ENCODE measurements around the gene ARRDC2.
"Not testable (repeated sequence)": the region's sequence is repeated elsewhere in the genome, so short reads cannot be mapped to it uniquely, and the experiment has no call there.

Gene ARRDC2

GRCh38 chr19:18007917-18008673 lies at the start of gene ARRDC2:
TSS of gene ARRDC2 (plus strand) at chr19:18008170. CDS start at chr19:18008311, 141 bp downstream.
- no peak for DNase-seq

- DNase-seq, result no peak
Observed at GRCh38 chr19:17963936-17964691, 43.9 kb upstream of the ARRDC2 start.

- DNase-seq, result no peak
Observed at GRCh38 chr19:17965370-17966128, 42.4 kb upstream of the ARRDC2 start.

GRCh38 chr19:17966129-17966483 lies 41.9 kb upstream of the ARRDC2 start:
- DNase-seq, result no peak

GRCh38 chr19:17966550-17967256 lies 41.3 kb upstream of the ARRDC2 start, which contains the start of gene KCNN1:
TSS of gene KCNN1 (plus strand) at chr19:17967107. CDS start at chr19:17973889, 6,782 bp downstream.
- DNase-seq, result no peak

GRCh38 chr19:17967257-17968051 lies 40.5 kb upstream of the ARRDC2 start:
- no peak for DNase-seq

GRCh38 chr19:17968362-17968761 lies 39.6 kb upstream of the ARRDC2 start:
- no peak for DNase-seq

GRCh38 chr19:17969096-17969792 lies 38.7 kb upstream of the ARRDC2 start:
- DNase-seq, result no peak

- DNase-seq, result no peak
Observed at GRCh38 chr19:17972230-17972629, 35.7 kb upstream of the ARRDC2 start.

- no peak for DNase-seq
Observed at GRCh38 chr19:17973759-17974158, 34.2 kb upstream of the ARRDC2 start.

- no peak for DNase-seq
Observed at GRCh38 chr19:17974551-17974950, 33.4 kb upstream of the ARRDC2 start.

- DNase-seq, result no peak
Observed at GRCh38 chr19:17975032-17975431, 32.9 kb upstream of the ARRDC2 start.

- DNase-seq, result no peak
Observed at GRCh38 chr19:17977021-17977420, 30.9 kb upstream of the ARRDC2 start.

- DNase-seq, result no peak
Observed at GRCh38 chr19:17977488-17977887, 30.5 kb upstream of the ARRDC2 start.

GRCh38 chr19:17981611-17982010 lies 26.4 kb upstream of the ARRDC2 start:
- no peak for DNase-seq

- DNase-seq, result no peak
Observed at GRCh38 chr19:17982430-17982829, 25.5 kb upstream of the ARRDC2 start.

- no peak for DNase-seq
Observed at GRCh38 chr19:17985037-17985818, 22.7 kb upstream of the ARRDC2 start.

- DNase-seq, result not testable (repeated sequence)
Observed at GRCh38 chr19:17986569-17986968, 21.4 kb upstream of the ARRDC2 start.

- no peak for DNase-seq
Observed at GRCh38 chr19:17988161-17988560, 19.8 kb upstream of the ARRDC2 start.

GRCh38 chr19:17989425-17990094 lies 18.4 kb upstream of the ARRDC2 start:
- DNase-seq, result no peak

All from SHP77 treated with DMSO at 0.1 percent for 48 hours (cell line).